Diencephalon (tissue), 1 donor: ENCODE measurements around the gene KANSL2. TPM values are rescaled to one million over a fixed set of nuclear protein-coding genes. Genes with fewer than 3 reads are reported as not detected.

Source experiments
- small RNA-seq: library from RNA; depleted of rRNA; stranded (forward); fragments of <200 nt; gene quantifications from one replicate; pipeline ENCODE3, GENCODE V24; 2014
- total RNA-seq: library from RNA; depleted of rRNA; stranded (reverse); fragments of >200 nt; gene quantifications from one replicate; pipeline ENCODE4 v1.2.3, GENCODE V29; 2014

KANSL2 gene
- total RNA-seq = 68.5 TPM

GRCh38 chr12:48681710-48682532, at the start of gene KANSL2:
Gene KANSL2, minus strand, starts transcription at chr12:48682238. Its CDS starts 606 bp downstream, at chr12:48681632.

GRCh38 chr12:48716493-48717251, 34.6 kb upstream of the KANSL2 start, which contains the start of gene CCNT1:
Gene CCNT1, minus strand, starts transcription at chr12:48716707. Its CDS starts 32 bp downstream, at chr12:48716675.

Small RNAs within 50 kb of the gene (small RNA-seq; reads per million reads assigned to genes)
- gene MIR1291 (not detected), gene SNORA2A (5.3 reads per million, percentile 92 among the genes with 10 or more reads in this experiment), gene SNORA2B (5.4 reads per million, percentile 92 among the genes with 10 or more reads in this experiment), gene SNORA2C (1.5 reads per million, percentile 83 among the genes with 10 or more reads in this experiment)

Other genes starting within 250 kb of the KANSL2 start
- gene ANP32D, start 209.7 kb downstream of the KANSL2 start, total RNA-seq = not detected
- gene C12orf54, start 199.7 kb downstream of the KANSL2 start, total RNA-seq = not detected
- not detected for gene OR8S1, start 156.6 kb downstream of the KANSL2 start, total RNA-seq
- gene LALBA, start 112.2 kb downstream of the KANSL2 start, total RNA-seq = not detected
- 39.2 TPM for gene CCNT1, start 34.5 kb upstream of the KANSL2 start, total RNA-seq
- 35.5 TPM for gene ADCY6, start 106.9 kb upstream of the KANSL2 start, total RNA-seq
- gene CACNB3, start 136.3 kb upstream of the KANSL2 start, total RNA-seq = 45.2 TPM
- 56.5 TPM for gene DDX23, start 169.9 kb upstream of the KANSL2 start, total RNA-seq
- 26.1 TPM for gene RND1, start 183.6 kb upstream of the KANSL2 start, total RNA-seq
- gene FKBP11, start 243.3 kb upstream of the KANSL2 start, total RNA-seq = 7.6 TPM